IPS DF 4.7 (cell line): ENCODE data around the gene NOTCH1.

Experiments used
- DNase-seq: peaks from one replicate; pipeline ENCODE4 v3.0.0-alpha.2; 2013; ENCODE audit warnings: low spot score; ENCODE audit errors: extremely low read depth

Gene NOTCH1

DNA sequence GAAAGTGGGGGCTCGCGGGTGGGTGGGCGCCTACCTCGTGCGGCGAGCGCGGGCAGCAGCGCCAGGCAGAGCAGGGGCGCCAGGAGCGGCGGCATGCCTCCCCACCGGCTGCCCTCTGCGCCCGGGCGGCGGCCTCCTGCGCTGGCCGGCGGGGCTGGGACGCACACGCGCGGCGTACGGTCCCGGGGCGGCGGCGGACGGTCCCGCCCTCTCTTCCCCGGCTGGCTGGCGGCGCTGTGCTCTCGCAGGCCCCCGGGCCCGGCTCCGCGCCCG, 220 bp downstream of the NOTCH1 start:
- no peak for DNase-seq

- DNase-seq = no peak
Observed at GRCh38 chr9:136544964-136545691, 720 bp downstream of the NOTCH1 start.

- DNase-seq = no peak
Observed at GRCh38 chr9:136544548-136544963, 1.3 kb downstream of the NOTCH1 start.

- DNase-seq = no peak
Observed at GRCh38 chr9:136543830-136544547, 1.9 kb downstream of the NOTCH1 start.

- no peak for DNase-seq
Observed at GRCh38 chr9:136543280-136543679, 2.6 kb downstream of the NOTCH1 start.

GRCh38 chr9:136542241-136543040, 3.4 kb downstream of the NOTCH1 start:
- no peak for DNase-seq

DNA sequence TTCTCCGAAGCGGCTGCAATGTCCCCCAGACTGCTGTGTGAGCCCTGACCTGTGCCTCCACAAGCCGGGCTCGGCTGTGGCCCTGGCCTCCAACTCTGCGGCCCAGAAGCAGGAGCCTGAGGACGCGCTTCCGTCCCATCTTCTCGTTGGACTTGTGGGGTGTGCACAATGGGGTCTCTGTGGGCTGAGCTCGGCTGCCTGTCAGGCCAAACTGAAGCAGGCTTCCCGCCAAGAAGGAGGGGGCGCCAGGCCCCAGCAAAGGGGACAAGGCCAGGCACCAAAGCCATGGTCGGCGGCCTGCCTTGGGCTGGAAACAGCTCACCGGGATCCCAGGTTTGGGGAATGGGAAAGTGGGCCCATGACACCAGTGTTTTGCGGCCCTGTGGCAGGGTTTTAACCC, 4.1 kb downstream of the NOTCH1 start:
- no peak for DNase-seq

DNA sequence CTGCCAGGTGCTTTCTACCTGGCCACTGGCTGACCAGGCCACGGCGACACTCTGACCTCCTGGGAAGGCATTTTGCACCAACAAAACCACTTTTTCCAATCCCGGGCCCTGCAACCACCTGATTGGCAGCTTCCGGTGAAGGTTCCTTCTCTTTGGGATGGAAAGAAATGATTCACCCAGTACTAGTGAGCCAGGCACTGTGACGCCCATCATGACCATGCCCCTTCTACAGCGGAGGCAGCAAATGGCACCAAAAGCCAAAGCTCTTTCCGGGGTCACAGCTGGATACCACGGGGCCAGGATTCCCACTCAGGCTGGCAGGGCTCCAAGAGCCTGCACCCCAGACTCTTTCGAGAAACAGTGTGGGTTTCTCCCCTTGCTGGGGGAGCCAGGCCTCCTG, 4.7 kb downstream of the NOTCH1 start:
- DNase-seq = no peak

- DNase-seq = no peak
Observed at GRCh38 chr9:136539427-136540421, 6.1 kb downstream of the NOTCH1 start.

DNA sequence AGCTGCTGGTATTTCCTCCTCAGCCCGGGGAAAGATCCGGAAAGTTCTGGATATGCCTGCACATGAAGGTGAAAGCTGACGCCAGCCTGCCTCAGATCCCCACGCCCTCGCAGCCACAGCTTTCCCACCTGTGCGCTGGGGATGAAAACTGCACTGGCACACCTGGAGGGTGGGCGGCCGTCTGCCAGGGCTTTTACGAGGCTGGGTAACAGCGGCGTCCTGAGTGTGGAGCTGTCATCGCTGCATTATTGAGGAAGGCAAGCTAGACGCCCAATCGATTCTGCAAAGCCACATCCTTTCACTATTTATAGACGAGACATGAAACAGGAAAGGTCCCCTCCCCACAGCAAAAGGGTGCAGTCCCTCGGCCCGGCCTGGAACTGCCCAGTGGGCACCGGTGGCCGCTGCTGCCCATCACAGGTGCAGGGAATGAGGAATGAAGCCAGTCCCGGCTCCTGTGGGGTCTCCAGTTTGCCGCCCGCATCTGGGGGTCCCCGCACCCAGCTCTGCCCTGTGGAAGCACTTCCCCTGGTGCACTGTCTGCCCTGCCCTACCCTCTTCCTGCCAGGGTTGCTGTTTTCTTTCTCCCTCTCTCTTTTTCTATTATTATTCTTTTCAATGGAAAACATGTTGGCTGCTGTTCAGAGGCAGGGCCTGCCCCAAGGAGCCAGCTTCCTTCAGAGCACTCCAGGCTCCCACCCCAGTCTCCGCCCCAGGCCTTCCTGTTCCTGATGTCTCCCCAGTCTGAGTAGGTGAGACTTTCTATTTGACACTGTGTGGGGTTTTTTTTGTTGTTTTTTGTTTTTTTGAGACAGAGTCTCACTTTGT, 7.0 kb downstream of the NOTCH1 start:
- no peak for DNase-seq

GRCh38 chr9:136537896-136538598, 7.8 kb downstream of the NOTCH1 start:
- DNase-seq = no peak

- DNase-seq = no peak
Observed at GRCh38 chr9:136537411-136537810, 8.4 kb downstream of the NOTCH1 start.

DNA sequence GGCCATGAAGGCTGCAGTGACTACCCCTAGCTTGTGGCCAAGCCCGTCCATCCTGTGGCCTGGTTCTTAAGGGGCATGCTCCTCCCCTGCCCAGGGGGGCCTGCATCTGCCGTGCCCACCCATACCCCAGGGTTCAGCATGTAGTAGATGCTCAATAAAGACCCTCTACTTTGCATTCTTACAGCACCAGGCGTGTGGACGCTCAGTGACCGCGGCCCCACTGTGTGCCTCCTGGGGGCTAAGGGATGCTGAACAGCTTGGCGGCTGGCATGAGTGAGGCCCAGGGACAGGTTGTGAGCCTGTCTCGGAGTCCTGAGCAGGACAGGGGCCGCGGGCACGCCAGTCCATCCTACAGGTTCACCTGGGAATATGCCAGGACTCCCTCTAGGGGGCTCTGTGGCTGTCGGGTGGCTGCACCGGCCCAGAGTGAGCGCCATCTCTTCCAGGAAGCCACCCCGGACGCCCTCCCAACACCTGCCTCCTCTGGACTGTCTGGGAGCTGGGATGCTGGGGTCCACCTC, 9.1 kb downstream of the NOTCH1 start:
- DNase-seq = no peak

DNA sequence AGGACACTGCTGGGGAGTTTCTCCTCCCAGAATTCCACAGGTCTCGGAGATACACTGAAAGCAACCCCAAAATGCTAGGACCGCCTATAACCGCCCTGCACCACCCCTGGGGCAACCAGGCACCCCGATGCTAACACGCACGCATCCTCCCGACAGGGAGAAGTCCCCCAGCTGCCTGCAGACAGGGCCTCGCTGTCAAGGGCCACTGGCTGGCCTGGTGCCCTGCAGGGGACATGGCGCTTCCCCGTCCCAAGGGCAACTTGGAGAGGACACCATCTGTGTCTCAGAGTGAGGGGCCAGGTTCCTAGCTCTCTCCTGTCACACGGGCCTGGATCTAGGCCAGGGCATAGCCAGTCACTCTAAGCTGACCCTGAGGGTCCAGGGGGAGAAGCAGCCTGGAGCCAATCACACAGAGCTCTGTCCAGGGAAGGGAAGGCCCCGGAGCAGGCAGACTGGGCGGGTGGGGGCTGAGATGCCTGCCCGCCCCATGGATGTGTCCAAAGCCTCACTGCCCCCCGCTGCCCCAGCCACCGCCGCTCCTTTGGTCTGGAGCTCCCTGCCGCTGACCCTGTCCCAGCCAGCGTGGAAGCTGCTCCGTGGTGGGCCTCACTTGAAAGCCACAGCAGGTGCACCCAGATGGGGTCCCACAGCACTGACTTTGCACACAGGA, 9.7 kb downstream of the NOTCH1 start:
- DNase-seq = no peak

GRCh38 chr9:136535070-136535469, 10.8 kb downstream of the NOTCH1 start:
- DNase-seq = no peak

DNA sequence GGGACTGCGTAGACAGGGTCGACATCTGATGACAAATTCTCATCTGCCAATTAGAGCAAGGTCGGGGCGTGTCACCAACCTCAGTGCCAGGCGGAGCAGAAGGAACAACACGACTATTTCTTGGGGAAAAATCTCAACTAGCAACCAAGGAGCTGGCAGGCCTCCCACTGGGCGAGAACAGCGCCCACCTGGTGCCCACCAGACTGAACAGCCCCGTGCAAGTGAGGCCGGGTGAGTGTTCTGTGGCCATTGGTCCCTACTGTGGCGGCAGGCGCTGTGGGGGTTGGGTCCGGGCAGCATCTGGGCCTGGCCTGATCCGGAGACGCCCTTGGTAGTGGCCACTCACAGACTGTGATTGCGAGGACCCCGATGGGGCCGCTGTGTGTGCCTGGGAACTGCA, 11.5 kb downstream of the NOTCH1 start:
- DNase-seq = no peak

DNA sequence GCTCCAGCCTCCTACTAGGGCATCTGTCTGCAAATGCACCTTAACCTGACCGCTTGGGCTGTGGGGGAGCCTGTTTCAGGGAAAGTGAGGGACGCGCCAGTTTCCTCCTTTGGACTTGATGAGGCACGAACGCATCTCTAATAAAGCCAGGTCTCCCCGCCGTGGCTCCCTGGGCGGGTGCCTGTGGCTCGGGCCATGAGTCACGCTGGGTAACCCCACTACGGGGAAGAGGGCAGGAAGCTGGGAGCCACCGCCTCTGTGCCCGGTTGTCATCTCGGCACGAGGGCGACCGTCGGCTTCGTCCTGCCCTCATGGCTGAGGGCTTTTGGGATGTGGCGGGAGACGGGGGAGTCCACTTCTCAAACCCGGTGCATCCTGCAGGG, 12.1 kb downstream of the NOTCH1 start:
- DNase-seq = no peak

GRCh38 chr9:136532799-136533774, 12.8 kb downstream of the NOTCH1 start:
- DNase-seq = no peak
